ENCODE results near the gene ATG16L1.

Gene ATG16L1

GRCh38 chr2:233236820-233237589, 14.5 kb upstream of the ATG16L1 start:
- H3K36me3 ChIP-seq, result no peaks in the 10 kb centered on the region
- intact Hi-C loops (cut with DNase I; ENCODE audit: low total_unique reads), result no loop called here
- no peak overlapping the region for H3K27ac ChIP-seq
- TF ChIP-seq CTCF (IDR thresholded peaks at IDR 0.05), result no peak
- no peaks in the 10 kb centered on the region for H3K4me1 ChIP-seq
- H3K9me3 ChIP-seq, result peaks cover 0 to 5% (median 0%) of the 10 kb centered on the region in 3 donors
- H3K27me3 ChIP-seq, result no peaks in the 10 kb centered on the region
- H3K4me3 ChIP-seq, result no peak overlapping the region
- no peak for DNase-seq

- no peak overlapping the region for H3K27ac ChIP-seq
- no peak for TF ChIP-seq CTCF (IDR thresholded peaks at IDR 0.05)
- no peaks in the 10 kb centered on the region for H3K4me1 ChIP-seq
- H3K4me3 ChIP-seq, result no peak overlapping the region
- H3K27me3 ChIP-seq, result no peaks in the 10 kb centered on the region
- intact Hi-C loops (cut with DNase I; ENCODE audit: low total_unique reads), result no loop called here
- DNase-seq, result no peak
- peaks cover 0 to 5% (median 0%) of the 10 kb centered on the region in 3 donors for H3K9me3 ChIP-seq
- no peaks in the 10 kb centered on the region for H3K36me3 ChIP-seq
Measured at GRCh38 chr2:233240897-233241296, 10.6 kb upstream of the ATG16L1 start.

GRCh38 chr2:233241803-233242202, 9.7 kb upstream of the ATG16L1 start:
- Histone ChIP-seq H3K36me3 (no peaks in the 10 kb centered on the region), H3K4me3 (no peak overlapping the region), H3K9me3 (peaks cover 0 to 5% (median 0%) of the 10 kb centered on the region in 3 donors), H3K27ac (no peak overlapping the region), H3K27me3 (no peaks in the 10 kb centered on the region), H3K4me1 (no peaks in the 10 kb centered on the region)
- DNase-seq, result no peak
- no peak for TF ChIP-seq CTCF (IDR thresholded peaks at IDR 0.05)
- intact Hi-C loops (cut with DNase I; ENCODE audit: low total_unique reads), result no loop called here

DNA sequence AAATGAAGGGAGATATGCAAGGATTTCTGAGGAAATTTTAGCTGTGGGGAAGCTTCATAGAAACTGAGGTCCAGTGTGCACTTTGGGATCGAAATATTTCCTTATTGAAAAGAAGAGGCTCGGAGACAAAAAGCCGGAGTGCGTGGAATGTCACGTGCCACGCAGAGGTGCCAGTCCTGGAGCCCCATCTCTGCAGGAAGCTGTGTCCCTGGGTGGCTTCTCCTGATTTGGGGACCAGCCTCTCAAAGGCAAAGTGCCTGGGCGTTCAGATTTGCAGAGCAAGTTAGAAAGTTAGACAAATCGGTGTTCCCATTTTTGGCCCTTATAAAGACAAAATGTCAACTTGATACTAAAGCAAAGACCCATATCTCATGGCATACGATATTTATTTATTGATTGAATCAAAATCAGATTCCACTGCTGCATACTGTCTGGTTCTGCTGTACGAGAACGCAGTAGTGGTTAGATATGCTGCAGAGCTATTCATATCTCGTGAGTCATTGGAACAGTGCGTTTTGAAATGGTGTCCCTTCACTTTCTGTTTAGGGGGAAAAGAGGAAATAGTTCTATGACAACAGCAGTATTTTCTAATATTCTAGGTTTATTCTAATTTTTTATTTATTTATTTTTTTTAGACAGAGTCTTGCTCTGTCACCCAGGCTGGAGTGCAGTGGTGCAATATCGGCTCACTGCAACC, 9.1 kb upstream of the ATG16L1 start:
- Histone ChIP-seq H3K4me3 (no peak overlapping the region), H3K27ac (no peak overlapping the region), H3K9me3 (peaks cover 0 to 5% (median 0%) of the 10 kb centered on the region in 3 donors), H3K36me3 (no peaks in the 10 kb centered on the region), H3K27me3 (no peaks in the 10 kb centered on the region), H3K4me1 (no peaks in the 10 kb centered on the region)
- no peak for DNase-seq
- intact Hi-C loops (cut with DNase I; ENCODE audit: low total_unique reads), result no loop called here
- no peak for TF ChIP-seq CTCF (IDR thresholded peaks at IDR 0.05)

DNA sequence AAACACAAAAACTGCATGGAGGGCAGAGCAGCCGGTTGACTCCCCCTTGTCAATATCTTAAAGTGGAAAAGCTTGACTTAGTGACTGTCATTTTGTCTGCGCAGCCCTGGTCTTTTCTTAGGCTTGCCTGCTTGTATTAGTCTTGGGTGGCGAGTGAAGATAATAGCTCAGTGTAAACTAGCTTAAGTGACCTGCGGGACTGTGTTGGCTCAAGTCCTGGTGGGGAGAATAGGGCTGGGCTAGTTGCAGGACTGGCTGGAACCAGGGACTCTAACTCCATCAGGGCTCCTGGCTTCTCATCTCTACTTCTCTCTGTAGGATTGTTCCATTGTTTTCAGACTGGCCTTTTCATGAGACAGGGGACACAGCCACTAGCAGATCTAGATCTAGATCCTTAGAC, 8.1 kb upstream of the ATG16L1 start:
- no peak for DNase-seq
- H3K27ac ChIP-seq, result no peak overlapping the region
- H3K4me3 ChIP-seq, result no peak overlapping the region
- no peak for TF ChIP-seq CTCF (IDR thresholded peaks at IDR 0.05)
- H3K9me3 ChIP-seq, result peaks cover 0 to 5% (median 0%) of the 10 kb centered on the region in 3 donors
- no peaks in the 10 kb centered on the region for H3K36me3 ChIP-seq
- no peaks in the 10 kb centered on the region for H3K27me3 ChIP-seq
- intact Hi-C loops (cut with DNase I; ENCODE audit: low total_unique reads), result no loop called here
- H3K4me1 ChIP-seq, result no peaks in the 10 kb centered on the region

Measured in tibial artery (tissue), 4 donors.